BE2C (cell line): Measurements from ENCODE around the gene GAS6.

Experiments used
- DNase-seq: peaks from one replicate; pipeline ENCODE4 v3.0.0-alpha.2; 2020
- H3K27me3 ChIP-seq: fragments of 250-450 bp; sonication (Bioruptor Pico); 2 replicates; pipeline ENCODE4 v1.5.1; 2020; ENCODE audit warnings: mild to moderate bottlenecking
- H3K36me3 ChIP-seq: fragments of 250-450 bp; sonication (Bioruptor Pico); 2 replicates; pipeline ENCODE4 v1.5.1; 2020; ENCODE audit warnings: mild to moderate bottlenecking
- H3K4me1 ChIP-seq: fragments of 250-450 bp; sonication (Bioruptor Pico); 2 replicates; pipeline ENCODE4 v1.5.1; 2020
- H3K4me3 ChIP-seq: 2 replicates; pipeline ENCODE4 v1.5.1; 2011; ENCODE audit warnings: low read depth, low read length
- H3K9me3 ChIP-seq: fragments of 250-450 bp; sonication (Bioruptor Pico); 2 replicates; pipeline ENCODE4 v1.5.1; 2020
- CTCF ChIP-seq: IDR thresholded peaks from 2 replicates; pipeline ENCODE4 v1.5.1; 2012; ENCODE audit warnings: mild to moderate bottlenecking, low read depth, low read length

Gene GAS6

GRCh38 chr13:113781571-113781970 lies 82.3 kb downstream of the GAS6 start:
- no peaks in the 10 kb centered on the region; the same call in 1 of the 2 replicates for H3K9me3 ChIP-seq
- DNase-seq = no peak
- H3K4me1 ChIP-seq = no peaks in the 10 kb centered on the region
- no peak for TF ChIP-seq CTCF
- H3K4me3 ChIP-seq = no peak overlapping the region
- H3K36me3 ChIP-seq = no peaks in the 10 kb centered on the region
- H3K27me3 ChIP-seq = peaks cover 15% of the 10 kb centered on the region

- Histone ChIP-seq H3K27me3 (peaks cover 15% of the 10 kb centered on the region), H3K36me3 (no peaks in the 10 kb centered on the region), H3K4me1 (no peaks in the 10 kb centered on the region), H3K4me3 (no peak overlapping the region), H3K9me3 (no peaks in the 10 kb centered on the region)
- no peak for DNase-seq
- TF ChIP-seq CTCF = no peak
Observed at GRCh38 chr13:113777311-113778260, 86.3 kb downstream of the GAS6 start.

- TF ChIP-seq CTCF = no peak
- H3K36me3 ChIP-seq = no peaks in the 10 kb centered on the region
- DNase-seq = no peak
- no peak overlapping the region for H3K4me3 ChIP-seq
- H3K9me3 ChIP-seq = no peaks in the 10 kb centered on the region
- peaks cover 13% of the 10 kb centered on the region for H3K27me3 ChIP-seq
- no peaks in the 10 kb centered on the region for H3K4me1 ChIP-seq
Observed at GRCh38 chr13:113776231-113777125, 87.4 kb downstream of the GAS6 start.

- TF ChIP-seq CTCF = no peak
- no peaks in the 10 kb centered on the region for H3K36me3 ChIP-seq
- no peak overlapping the region for H3K4me3 ChIP-seq
- no peak for DNase-seq
- peaks cover 11% of the 10 kb centered on the region for H3K27me3 ChIP-seq
- no peaks in the 10 kb centered on the region for H3K9me3 ChIP-seq
- no peaks in the 10 kb centered on the region for H3K4me1 ChIP-seq
Observed at GRCh38 chr13:113775451-113776145, 88.3 kb downstream of the GAS6 start.

- no peaks in the 10 kb centered on the region for H3K4me1 ChIP-seq
- H3K27me3 ChIP-seq = peaks cover 11% of the 10 kb centered on the region
- no peak for DNase-seq
- no peak overlapping the region for H3K4me3 ChIP-seq
- TF ChIP-seq CTCF = no peak
- no peaks in the 10 kb centered on the region for H3K36me3 ChIP-seq
- no peaks in the 10 kb centered on the region for H3K9me3 ChIP-seq
Observed at GRCh38 chr13:113774177-113775107, 89.4 kb downstream of the GAS6 start.
